HEK293 (cell line): Measurements from ENCODE around the gene GSTM1.

Source experiments
- AEBP2 ChIP-seq: fragments of 450-650 bp; formaldehyde crosslinking; IDR thresholded peaks from 2 replicates; pipeline ENCODE4 v1.5.1; 2016; ENCODE audit warnings: missing biosample characterization, missing genetic modification characterization, borderline replicate concordance
- CTCF ChIP-seq: fragments of 450-650 bp; formaldehyde crosslinking; IDR thresholded peaks from 2 replicates; pipeline ENCODE4 v1.5.1; 2016; ENCODE audit warnings: missing biosample characterization, missing genetic modification characterization
- PRDM4 ChIP-seq: fragments of 450-650 bp; formaldehyde crosslinking; IDR thresholded peaks from 2 replicates; pipeline ENCODE4 v1.5.1; 2017; ENCODE audit warnings: missing biosample characterization, missing genetic modification characterization
- ZBTB11 ChIP-seq: fragments of 450-650 bp; formaldehyde crosslinking; conservative IDR thresholded peaks from 2 replicates; pipeline ENCODE4 v1.5.1; 2016; ENCODE audit warnings: low read depth, missing biosample characterization, missing genetic modification characterization
- ZNF140 ChIP-seq: fragments of 450-650 bp; formaldehyde crosslinking; IDR thresholded peaks from 2 replicates; pipeline ENCODE4 v1.5.1; 2016; ENCODE audit warnings: missing biosample characterization, missing genetic modification characterization
- ZNF549 ChIP-seq: fragments of 450-650 bp; IDR thresholded peaks from 2 replicates; pipeline ENCODE4 v1.5.1; 2018; ENCODE audit warnings: missing biosample characterization, missing genetic modification characterization, mild to moderate bottlenecking, inconsistent platforms, moderate library complexity
- ZNF624 ChIP-seq: fragments of 450-650 bp; formaldehyde crosslinking; IDR thresholded peaks from 2 replicates; pipeline ENCODE4 v1.5.1; 2017; ENCODE audit warnings: missing biosample characterization, missing genetic modification characterization
- ZNF701 ChIP-seq: fragments of 450-650 bp; formaldehyde crosslinking; IDR thresholded peaks from 2 replicates; pipeline ENCODE4 v1.5.1; 2016; ENCODE audit warnings: missing biosample characterization, missing genetic modification characterization
- ZNF776 ChIP-seq: fragments of 450-650 bp; formaldehyde crosslinking; IDR thresholded peaks from 2 replicates; pipeline ENCODE4 v1.5.0; 2017; ENCODE audit warnings: missing biosample characterization, missing genetic modification characterization, borderline replicate concordance

GRCh38 chr1:109717729-109718128 is 30.1 kb downstream of the GSTM1 start:
- TF ChIP-seq CTCF (tag by site-specific recombination) (no peak), ZNF549 (no peak), ZBTB11 (tag by site-specific recombination) (no peak), ZNF776 (tag by site-specific recombination) (no peak), PRDM4 (tag by site-specific recombination) (no peak), ZNF701 (tag by site-specific recombination) (no peak), AEBP2 (tag by site-specific recombination) (no peak), ZNF624 (no peak), ZNF140 (tag by site-specific recombination) (no peak)
